GM12878 (cell line): ENCODE measurements around the gene GPT2. TPM values are rescaled to one million over a fixed set of nuclear protein-coding genes. Genes with fewer than 3 reads are reported as not detected.

Experiments used
- ATAC-seq: fragments of 200-7000 bp; cut with Tn5 transposase; 3 replicates; pipeline ENCODE4 v1.9.1; 2020; ENCODE audit warnings: mild to moderate bottlenecking, moderate library complexity
- BruUV-seq: library from RNA; stranded (reverse); fragments of 400-500 nt; replicated peaks from 2 replicates; lab custom pipeline; 2021; lab: Mats Ljungman, UMichigan
- CTCF ChIA-PET: fragments of 300-600 bp; sonication (Branson Sonifier 250); formaldehyde crosslinking; extraction: SDS; loops from one replicate; lab custom pipeline; 2021; ENCODE audit warnings: inconsistent platforms; lab: Yijun Ruan, JAX
- POLR2A ChIA-PET: fragments of 350-600 bp; formaldehyde crosslinking; extraction: SDS; loops from one replicate; lab custom pipeline; 2021; ENCODE audit warnings: inconsistent platforms; lab: Charles Lee
- RAD21 ChIA-PET: fragments of 300-600 bp; sonication (Branson Sonifier 250); formaldehyde crosslinking; loops from one replicate; lab custom pipeline; 2023; ENCODE audit warnings: antibody characterized with exemption; ENCODE audit not compliant: unreplicated experiment; lab: Charles Lee
- SMC1A ChIA-PET: fragments of 300-600 bp; sonication (Branson Sonifier 250); formaldehyde crosslinking; loops from one replicate; lab custom pipeline; 2023; ENCODE audit not compliant: unreplicated experiment, uncharacterized antibody; lab: Charles Lee
- DNase-seq: peaks from one replicate; pipeline ENCODE4 v3.0.0-alpha.2; 2011; ENCODE audit warnings: low read depth, low spot score
- FAIRE-seq: peaks from 3 replicates; lab custom pipeline; 2011; peaks lifted over from hg19 to GRCh38; lab: Jason Lieb, UNC
- H2AFZ ChIP-seq: 2 replicates; pipeline ENCODE4 v1.6.0; 2011; ENCODE audit warnings: low read depth, low read length, control low read depth; ENCODE audit not compliant: control insufficient read depth
- H3K27ac ChIP-seq: 2 replicates; pipeline ENCODE4 v1.5.1; 2011; ENCODE audit warnings: control low read depth; ENCODE audit not compliant: control insufficient read depth, insufficient read depth
- H3K27me3 ChIP-seq, 2 experiments: replicated peaks in 1 of 2; 2 replicates each; pipeline versions ENCODE4 v1.6.0 to v1.6.1; 2011; ENCODE audit warnings: low read length in 1 of 2; ENCODE audit not compliant: control insufficient read depth in 2 of 2, insufficient read depth in 2 of 2
- H3K36me3 ChIP-seq, 2 experiments: 2 replicates each; pipeline ENCODE4 v1.5.1; 2011; ENCODE audit warnings: low read length in 1 of 2; ENCODE audit not compliant: control insufficient read depth in 2 of 2, insufficient read depth in 2 of 2
- H3K4me1 ChIP-seq: 2 replicates; pipeline ENCODE4 v1.6.1; 2011; ENCODE audit warnings: mild to moderate bottlenecking, low read length, moderate library complexity, mixed read lengths; ENCODE audit not compliant: control insufficient read depth, insufficient read depth
- H3K4me2 ChIP-seq: 2 replicates; pipeline ENCODE4 v1.6.0; 2011; ENCODE audit warnings: control low read depth; ENCODE audit not compliant: control insufficient read depth, insufficient read depth
- H3K4me3 ChIP-seq: fragments of 200-600 bp; sonication (generic); 2 replicates; pipeline ENCODE4 v1.5.1; 2016
- H3K79me2 ChIP-seq: 2 replicates; pipeline ENCODE4 v1.6.0; 2011; ENCODE audit warnings: low read length; ENCODE audit not compliant: control insufficient read depth, insufficient read depth
- H3K9ac ChIP-seq: 2 replicates; pipeline ENCODE4 v1.8.0; 2011; ENCODE audit warnings: low read length, control low read depth, mixed read lengths; ENCODE audit not compliant: control insufficient read depth, insufficient read depth
- H3K9me3 ChIP-seq: replicated peaks from 3 replicates; pipeline ENCODE4 v1.5.1; 2011; ENCODE audit warnings: mild to moderate bottlenecking, low read length; ENCODE audit not compliant: control insufficient read depth, insufficient read depth
- H4K20me1 ChIP-seq: 2 replicates; pipeline ENCODE4 v1.6.0; 2011; ENCODE audit not compliant: control insufficient read depth, insufficient read depth
- ZNF592 ChIP-seq: fragments of 450-650 bp; IDR thresholded peaks from 2 replicates; pipeline ENCODE4 v1.6.1; 2017; ENCODE audit warnings: mild to moderate bottlenecking, moderate library complexity
- WGBS: methylation state at CpG from one replicate; pipeline ENCODE4 v1.1.6; 2016; ENCODE audit warnings: low lambda C conversion rate; ENCODE audit not compliant: insufficient replicate concordance, insufficient coverage; ENCODE audit errors: missing lambda C conversion rate; 5-methylcytosine and 5-hydroxymethylcytosine counted together
- in situ Hi-C: fragments of 300-500 bp; cut with MboI; formaldehyde crosslinking; loops from 9 replicates; pipeline ENCODE4 v1.14.3; 2018; ENCODE audit warnings: mixed read lengths
- intact Hi-C: fragments of 100-400 bp; cut with micrococcal nuclease; formaldehyde crosslinking; loops from one replicate; pipeline ENCODE4 v1.14.2; 2022; ENCODE audit not compliant: unreplicated experiment
- polyA plus RNA-seq, 11 experiments: library from polyadenylated mRNA; depleted of rRNA in 4 of 11; unstranded in 6 of 11; stranded (reverse) in 5 of 11; fragments of >200 nt; fragmentation: Nextera tagmentation in 4 of 11; fragmentation: Illumina TruSeq in 1 of 11; extraction: Ambion mirVana in 4 of 11; extraction: Trizol in 1 of 11; gene quantifications; 1 replicate in 1 of 11; 2 replicates in 10 of 11; pipeline versions ENCODE4 v1.2.1 to v1.2.3, GENCODE V29; 2011 to 2016; ENCODE audit warnings: inconsistent platforms in 2 of 11, missing spikeins in 2 of 11, low read depth in 1 of 11
- total RNA-seq, 4 experiments: library from RNA; depleted of rRNA in 3 of 4; stranded (reverse); fragments of >200 nt in 3 of 4; fragmentation: Illumina TruSeq in 1 of 4; extraction: Trizol in 1 of 4; gene quantifications; 2 replicates each; pipeline versions ENCODE4 v1.2.1 to v1.2.3, GENCODE V29; 2013 to 2021

Gene GPT2
- total and polyA plus RNA-seq, 10 of the 15 experiments (the other 5 are each of a cell fraction or from before 2014, with no cell fraction given): 0.45 to 9.9 (median 4.3) TPM

- H4K20me1 ChIP-seq: no peaks in the 10 kb centered on the region
- H3K9ac ChIP-seq: no peak overlapping the region
- CTCF ChIA-PET: interaction anchor here (1.8 to 3.7 kb wide), 3 partner anchors 27 to 48 kb away, joined by 4 to 15 read pairs (median 6); no protein-coding TSS in a partner anchor
- POLR2A ChIA-PET: interaction anchor here (0.6 kb wide), 1 partner anchor 21 kb away, joined by 3 read pairs; no protein-coding TSS in a partner anchor
- 56% methylated on average over 9 of the region's 9 CpGs for WGBS
- 0 out of 4 replicates have a peak, but pooled peaks cover 0 to 2% of the 10 kb centered on the region in 2 experiments for H3K27me3 ChIP-seq
- no peaks in the 10 kb centered on the region for H3K79me2 ChIP-seq
- FAIRE-seq: no peak
- ATAC-seq: no peak
- SMC1A ChIA-PET: interaction anchor here (1.8 kb wide), 1 partner anchor 19 kb away, joined by 9 read pairs; no protein-coding TSS in a partner anchor
- H3K4me1 ChIP-seq: peaks cover 7% of the 10 kb centered on the region; the same call in 1 of the 2 replicates
- no peak overlapping the region for H3K4me2 ChIP-seq
- in situ Hi-C loops: no loop called here
- RAD21 ChIA-PET: no interaction called here
- no peak for TF ChIP-seq ZNF592
- no TSS peak for BruUV-seq
- no peaks in the 10 kb centered on the region for H3K36me3 ChIP-seq
- H3K4me3 ChIP-seq: no peak overlapping the region
- H2AFZ ChIP-seq: no peak overlapping the region
- no peaks in the 10 kb centered on the region for H3K9me3 ChIP-seq
- no peak for DNase-seq
- intact Hi-C loops: no loop called here
- no peak overlapping the region for H3K27ac ChIP-seq
Measured at GRCh38 chr16:46882304-46882939, 1.7 kb upstream of the GPT2 start.
